Cardiac muscle cell (in vitro differentiated cells and primary cell): ENCODE results near the gene PPM1N. TPM values are rescaled to one million over a fixed set of nuclear protein-coding genes. Genes with fewer than 3 reads are reported as not detected.
A peak's percentile ranks its signal among the peaks of the same experiment; 100 is the strongest.

Experiments
- DNase-seq, 2 donors: peaks; one replicate each; pipeline versions ENCODE4 v3.0.0 to v3.0.0-alpha.2; 2010 to 2017; ENCODE audit warnings: low read depth in 1 of 2, low spot score in 1 of 2
- H3K27ac ChIP-seq: fragments of 200-600 bp; sonication (generic); 2 replicates; pipeline ENCODE4 v1.5.1; 2016
- H3K27me3 ChIP-seq: fragments of 200-600 bp; sonication (generic); 2 replicates; pipeline ENCODE4 v1.6.0; 2016; ENCODE audit warnings: control low read depth
- H3K36me3 ChIP-seq: fragments of 200-600 bp; sonication (generic); 2 replicates; pipeline ENCODE4 v1.5.1; 2016; ENCODE audit warnings: control low read depth
- H3K4me1 ChIP-seq: fragments of 200-600 bp; sonication (generic); 2 replicates; pipeline ENCODE4 v1.8.1; 2017; ENCODE audit warnings: low read depth, mild to moderate bottlenecking, mixed run types
- H3K4me3 ChIP-seq: fragments of 200-600 bp; sonication (generic); 2 replicates; pipeline ENCODE4 v1.5.1; 2016; ENCODE audit warnings: mild to moderate bottlenecking
- H3K9me3 ChIP-seq: fragments of 200-600 bp; sonication (generic); 2 replicates; pipeline ENCODE4 v1.5.1; 2017; ENCODE audit warnings: low read depth, mild to moderate bottlenecking, control low read depth
- polyA plus RNA-seq: library from polyadenylated mRNA; unstranded; fragments of >200 nt; fragmentation: Nextera tagmentation; extraction: Ambion mirVana; gene quantifications from 2 replicates; pipeline ENCODE4 v1.2.1, GENCODE V29; 2016
- total RNA-seq: library from RNA; depleted of rRNA; stranded (reverse); fragments of >200 nt; gene quantifications from 2 replicates; pipeline ENCODE4 v1.2.3, GENCODE V29; 2016
- TF ChIP-seq, protein P1 (sequence below): IDR thresholded peaks from 2 replicates; pipeline ENCODE4 v1.5.1; 2012; ENCODE audit warnings: low read depth, mild to moderate bottlenecking, low read length

The PPM1N gene
- total and polyA plus RNA-seq, 2 experiments from 2014 or later = 1.2 to 2.9 TPM

DNA sequence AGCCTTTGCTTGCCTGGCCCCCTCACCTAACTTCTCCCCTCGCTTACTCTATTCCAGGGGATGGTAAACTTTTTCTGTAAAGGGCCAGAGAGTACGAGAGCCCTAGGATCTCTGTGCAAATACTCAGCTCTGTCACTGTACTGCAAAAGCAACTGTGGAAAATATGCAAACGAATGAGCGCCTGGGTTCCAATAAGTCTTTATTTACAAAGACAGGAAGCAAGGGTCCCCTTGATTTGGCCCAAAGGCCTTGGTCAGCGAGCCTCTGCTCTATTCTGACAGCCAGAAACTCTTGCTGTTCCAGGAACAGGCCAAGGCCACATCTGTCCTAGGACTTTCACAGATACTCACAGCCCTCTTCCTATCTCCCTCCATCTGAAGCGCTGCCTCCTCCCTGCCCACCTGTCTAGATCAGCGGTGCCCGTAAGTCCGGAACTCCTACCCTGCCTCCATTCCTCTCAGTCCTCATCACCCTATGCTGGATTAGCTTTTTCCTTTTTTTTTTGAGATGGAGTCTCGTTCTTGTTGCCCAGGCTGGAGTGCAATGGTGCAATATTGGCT lies 49.0 kb downstream of the PPM1N start:
- no peak for DNase-seq
- no peaks in the 10 kb centered on the region for H3K9me3 ChIP-seq
- H3K36me3 ChIP-seq = no peaks in the 10 kb centered on the region
- TF ChIP-seq, protein P1, sequence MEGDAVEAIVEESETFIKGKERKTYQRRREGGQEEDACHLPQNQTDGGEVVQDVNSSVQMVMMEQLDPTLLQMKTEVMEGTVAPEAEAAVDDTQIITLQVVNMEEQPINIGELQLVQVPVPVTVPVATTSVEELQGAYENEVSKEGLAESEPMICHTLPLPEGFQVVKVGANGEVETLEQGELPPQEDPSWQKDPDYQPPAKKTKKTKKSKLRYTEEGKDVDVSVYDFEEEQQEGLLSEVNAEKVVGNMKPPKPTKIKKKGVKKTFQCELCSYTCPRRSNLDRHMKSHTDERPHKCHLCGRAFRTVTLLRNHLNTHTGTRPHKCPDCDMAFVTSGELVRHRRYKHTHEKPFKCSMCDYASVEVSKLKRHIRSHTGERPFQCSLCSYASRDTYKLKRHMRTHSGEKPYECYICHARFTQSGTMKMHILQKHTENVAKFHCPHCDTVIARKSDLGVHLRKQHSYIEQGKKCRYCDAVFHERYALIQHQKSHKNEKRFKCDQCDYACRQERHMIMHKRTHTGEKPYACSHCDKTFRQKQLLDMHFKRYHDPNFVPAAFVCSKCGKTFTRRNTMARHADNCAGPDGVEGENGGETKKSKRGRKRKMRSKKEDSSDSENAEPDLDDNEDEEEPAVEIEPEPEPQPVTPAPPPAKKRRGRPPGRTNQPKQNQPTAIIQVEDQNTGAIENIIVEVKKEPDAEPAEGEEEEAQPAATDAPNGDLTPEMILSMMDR = no peak
- H3K27me3 ChIP-seq = no peaks in the 10 kb centered on the region
- H3K27ac ChIP-seq = no peak overlapping the region
- no peak overlapping the region for H3K4me3 ChIP-seq
- H3K4me1 ChIP-seq = no peaks in the 10 kb centered on the region

DNA sequence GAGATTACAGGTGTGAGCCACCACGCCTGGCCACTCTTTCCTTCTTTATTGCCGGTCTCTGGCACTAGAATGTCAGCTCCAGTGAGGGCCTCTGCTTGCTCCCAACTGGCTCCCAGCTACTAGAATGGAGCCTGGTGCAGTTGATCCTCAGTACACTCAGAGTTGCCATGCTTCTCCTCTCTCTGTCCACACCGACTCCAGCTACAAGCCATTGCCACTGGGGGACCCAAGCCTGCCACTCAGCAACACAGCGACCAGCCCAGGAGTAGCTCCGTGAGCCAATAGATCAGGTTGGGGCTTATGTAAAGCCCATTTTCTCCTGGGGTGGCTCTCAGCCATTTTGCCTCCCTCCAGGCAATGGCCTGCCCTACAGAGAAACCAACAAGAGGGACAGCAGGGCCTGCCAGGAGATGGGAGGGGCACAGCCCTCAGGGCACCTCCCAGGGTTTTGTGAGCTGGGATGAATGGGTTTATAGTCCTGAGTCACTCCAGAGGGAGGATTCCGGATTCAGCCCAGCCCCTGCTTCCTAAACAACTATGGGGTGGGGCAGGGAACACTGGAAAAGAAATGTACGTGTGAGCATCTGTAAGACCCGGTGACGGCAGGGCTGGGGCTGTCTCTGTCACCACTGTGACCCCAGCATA lies 49.8 kb downstream of the PPM1N start:
- H3K4me3 ChIP-seq = no peak overlapping the region
- TF ChIP-seq, protein P1 = no peak
- H3K4me1 ChIP-seq = no peaks in the 10 kb centered on the region
- no peaks in the 10 kb centered on the region for H3K36me3 ChIP-seq
- H3K27me3 ChIP-seq = no peaks in the 10 kb centered on the region
- no peak overlapping the region for H3K27ac ChIP-seq
- DNase-seq = peak in 1 of 2 donors; percentile 29
- H3K9me3 ChIP-seq = no peaks in the 10 kb centered on the region

Other genes starting within 250 kb of the PPM1N start
- gene MARK4, start 247.2 kb upstream of the PPM1N start, total RNA-seq = 65.3 and 135 TPM in 2 replicates
- gene MARK4, start 247.2 kb upstream of the PPM1N start, polyA plus RNA-seq = 21.0 and 42.0 TPM in 2 replicates
- 406 and 481 TPM in 2 replicates for gene CKM, start 175.6 kb upstream of the PPM1N start, total RNA-seq
- 441 and 529 TPM in 2 replicates for gene CKM, start 175.6 kb upstream of the PPM1N start, polyA plus RNA-seq
- 2.4 and 4.0 TPM in 2 replicates for gene KLC3, start 157.7 kb upstream of the PPM1N start, total RNA-seq
- 1.8 and 3.7 TPM in 2 replicates for gene KLC3, start 157.7 kb upstream of the PPM1N start, polyA plus RNA-seq
- gene ERCC2, start 127.9 kb upstream of the PPM1N start, total RNA-seq = 45.4 and 69.1 TPM in 2 replicates
- gene ERCC2, start 127.9 kb upstream of the PPM1N start, polyA plus RNA-seq = 19.2 and 28.2 TPM in 2 replicates
- gene PPP1R13L, start 93.4 kb upstream of the PPM1N start, total RNA-seq = 49.7 and 118 TPM in 2 replicates
- gene PPP1R13L, start 93.4 kb upstream of the PPM1N start, polyA plus RNA-seq = 39.5 and 54.1 TPM in 2 replicates
- gene POLR1G, start 91.8 kb upstream of the PPM1N start, total RNA-seq = 6.5 and 17.8 TPM in 2 replicates
- gene POLR1G, start 91.8 kb upstream of the PPM1N start, polyA plus RNA-seq = 6.0 and 6.6 TPM in 2 replicates
- 120 and 164 TPM in 2 replicates for gene ERCC1, start 74.5 kb upstream of the PPM1N start, total RNA-seq
- 138 and 169 TPM in 2 replicates for gene ERCC1, start 74.5 kb upstream of the PPM1N start, polyA plus RNA-seq
- gene FOSB, start 30.4 kb upstream of the PPM1N start, total RNA-seq = 0.88 and 4.5 TPM in 2 replicates
- 1.7 and 3.0 TPM in 2 replicates for gene FOSB, start 30.4 kb upstream of the PPM1N start, polyA plus RNA-seq
- gene RTN2, start 1.4 kb upstream of the PPM1N start, total RNA-seq = 43.7 and 56.5 TPM in 2 replicates
- 92.2 and 111 TPM in 2 replicates for gene RTN2, start 1.4 kb upstream of the PPM1N start, polyA plus RNA-seq
- gene VASP, start 9.0 kb downstream of the PPM1N start, total RNA-seq = 91.6 and 95.8 TPM in 2 replicates
- gene VASP, start 9.0 kb downstream of the PPM1N start, polyA plus RNA-seq = 72.4 and 83.3 TPM in 2 replicates
- 13.2 and 13.7 TPM in 2 replicates for gene OPA3, start 86.4 kb downstream of the PPM1N start, total RNA-seq
- gene OPA3, start 86.4 kb downstream of the PPM1N start, polyA plus RNA-seq = 14.8 and 26.7 TPM in 2 replicates
- 0.14 TPM in 1 of 2 replicates, not detected in the other for gene GPR4, start 103.8 kb downstream of the PPM1N start, total RNA-seq
- 0.14 TPM in 1 of 2 replicates, not detected in the other for gene GPR4, start 103.8 kb downstream of the PPM1N start, polyA plus RNA-seq
- 24.7 and 41.0 TPM in 2 replicates for gene EML2, start 141.0 kb downstream of the PPM1N start, total RNA-seq
- 26.2 and 39.7 TPM in 2 replicates for gene EML2, start 141.0 kb downstream of the PPM1N start, polyA plus RNA-seq
- gene GIPR, start 169.8 kb downstream of the PPM1N start, total RNA-seq = 10.8 and 23.6 TPM in 2 replicates
- 12.8 and 14.9 TPM in 2 replicates for gene GIPR, start 169.8 kb downstream of the PPM1N start, polyA plus RNA-seq
- gene SNRPD2, start 193.5 kb downstream of the PPM1N start, total RNA-seq = 258 and 298 TPM in 2 replicates
- gene SNRPD2, start 193.5 kb downstream of the PPM1N start, polyA plus RNA-seq = 696 and 731 TPM in 2 replicates
- gene QPCTL, start 194.2 kb downstream of the PPM1N start, total RNA-seq = 22.2 and 31.1 TPM in 2 replicates
- 12.3 and 14.6 TPM in 2 replicates for gene QPCTL, start 194.2 kb downstream of the PPM1N start, polyA plus RNA-seq
- gene FBXO46, start 232.5 kb downstream of the PPM1N start, total RNA-seq = 34.8 and 48.2 TPM in 2 replicates
- 39.3 and 42.5 TPM in 2 replicates for gene FBXO46, start 232.5 kb downstream of the PPM1N start, polyA plus RNA-seq
- gene MEIOSIN, start 235.0 kb downstream of the PPM1N start, total RNA-seq = 0.11 and 0.33 TPM in 2 replicates
- 0.07 and 0.18 TPM in 2 replicates for gene MEIOSIN, start 235.0 kb downstream of the PPM1N start, polyA plus RNA-seq